K562 (cell line): ENCODE measurements around the gene COPS6. TPM values are rescaled to one million over a fixed set of nuclear protein-coding genes. Genes with fewer than 3 reads are reported as not detected.
A peak's percentile ranks its signal among the peaks of the same experiment; 100 is the strongest.

Source experiments
- ARNT ChIP-seq, 2 experiments: fragments of 450-650 bp; IDR thresholded peaks; 2 replicates each; pipeline ENCODE4 v1.6.1; 2016; ENCODE audit warnings: mild to moderate bottlenecking in 1 of 2
- CBX3 ChIP-seq, 2 experiments: IDR thresholded peaks; 1 replicate in 1 of 2; 2 replicates in 1 of 2; pipeline ENCODE4 v1.6.1; 2012; ENCODE audit warnings: inconsistent platforms in 2 of 2, low read length in 2 of 2, borderline replicate concordance in 1 of 2, control low read depth in 1 of 2
- FIP1L1 ChIP-seq: fragments of 200-400 bp; formaldehyde crosslinking; IDR thresholded peaks from 2 replicates; pipeline ENCODE4 v1.6.1; 2018; ENCODE audit warnings: mild to moderate bottlenecking, low read depth, low read length; ENCODE audit not compliant: poor library complexity, severe bottlenecking
- GABPA ChIP-seq: fragments of 200-800 bp; sonication (Bioruptor generic); conservative IDR thresholded peaks from 2 replicates; pipeline ENCODE4 v1.6.1; 2016; ENCODE audit warnings: low read depth, missing genetic modification characterization, missing compliant biosample characterization
- HEY1 ChIP-seq: fragments of 250-450 bp; sonication (Bioruptor Pico); IDR thresholded peaks from 2 replicates; pipeline ENCODE4 v1.5.0; 2020; ENCODE audit warnings: mild to moderate bottlenecking, moderate library complexity, borderline replicate concordance
- KDM5B ChIP-seq: fragments of 200-600 bp; sonication (generic); IDR thresholded peaks from 2 replicates; pipeline ENCODE4 v1.6.1; 2012; ENCODE audit warnings: low read depth, mild to moderate bottlenecking, moderate library complexity, low read length, control low read depth, inconsistent platforms; ENCODE audit not compliant: insufficient replicate concordance
- MED1 ChIP-seq: sonication (generic); formaldehyde crosslinking; IDR thresholded peaks from 2 replicates; pipeline ENCODE4 v1.8.1; 2023; ENCODE audit warnings: missing genetic modification reagents, borderline replicate concordance
- NCOA6 ChIP-seq: fragments of 450-650 bp; IDR thresholded peaks from 2 replicates; pipeline ENCODE4 v1.6.1; 2017; ENCODE audit warnings: mild to moderate bottlenecking
- NR2C1 ChIP-seq, 2 experiments: fragments of 450-650 bp; IDR thresholded peaks; 2 replicates each; pipeline ENCODE4 v1.6.1; 2017; ENCODE audit warnings: mild to moderate bottlenecking in 2 of 2, antibody characterized with exemption in 1 of 2, inconsistent platforms in 1 of 2, missing compliant biosample characterization in 1 of 2, missing genetic modification characterization in 1 of 2
- TCF15 ChIP-seq: fragments of 250-450 bp; sonication (Bioruptor Pico); IDR thresholded peaks from 2 replicates; pipeline ENCODE4 v1.8.0; 2022; ENCODE audit warnings: moderate library complexity, mild to moderate bottlenecking, inconsistent platforms
- THRB ChIP-seq: fragments of 450-650 bp; formaldehyde crosslinking; conservative IDR thresholded peaks from 2 replicates; pipeline ENCODE4 v1.4.0; 2022; ENCODE audit warnings: mild to moderate bottlenecking, missing genetic modification characterization
- U2AF2 ChIP-seq: fragments of 200-400 bp; formaldehyde crosslinking; optimal IDR thresholded peaks from 2 replicates; pipeline ENCODE3; 2017; ENCODE audit warnings: low read depth, mild to moderate bottlenecking, low read length
- XRCC5 ChIP-seq: fragments of 200-400 bp; formaldehyde crosslinking; IDR thresholded peaks from 2 replicates; pipeline ENCODE4 v1.6.1; 2017; ENCODE audit warnings: low read depth, mild to moderate bottlenecking, low read length
- ZNF316 ChIP-seq: fragments of 450-650 bp; IDR thresholded peaks from 2 replicates; pipeline ENCODE4 v1.6.1; 2016
- ZNF696 ChIP-seq: fragments of 250-450 bp; sonication (Bioruptor Pico); conservative IDR thresholded peaks from 2 replicates; pipeline ENCODE4 v1.4.0; 2020; ENCODE audit warnings: mild to moderate bottlenecking, moderate library complexity
- ZNF79 ChIP-seq: fragments of 250-450 bp; sonication (Bioruptor Pico); IDR thresholded peaks from 2 replicates; pipeline ENCODE4 v1.4.0; 2020; ENCODE audit warnings: low read depth, mild to moderate bottlenecking, moderate library complexity
- polyA plus RNA-seq, 8 experiments: library from polyadenylated mRNA; depleted of rRNA in 4 of 8; stranded (reverse) in 5 of 8; unstranded in 3 of 8; fragments of >200 nt; fragmentation: Nextera tagmentation in 2 of 8; fragmentation: Illumina TruSeq in 1 of 8; extraction: Ambion mirVana in 2 of 8; extraction: Trizol in 1 of 8; gene quantifications; 2 replicates each; pipeline versions ENCODE4 v1.2.1 to v1.2.3, GENCODE V29; 2011 to 2014; ENCODE audit warnings: inconsistent platforms in 1 of 8, missing spikeins in 1 of 8
- total RNA-seq, 7 experiments: library from RNA; depleted of rRNA in 6 of 7; stranded (reverse); fragments of >200 nt in 6 of 7; fragmentation: Illumina TruSeq in 2 of 7; extraction: Trizol in 2 of 7; gene quantifications; 2 replicates each; pipeline versions ENCODE4 v1.2.1 to v1.2.3, GENCODE V29; 2011 to 2021; ENCODE audit warnings: low replicate concordance in 1 of 7
- TF ChIP-seq, protein P1 (sequence below): fragments of 450-650 bp; IDR thresholded peaks from 2 replicates; pipeline ENCODE4 v1.6.1; 2016; ENCODE audit warnings: borderline replicate concordance
- TF ChIP-seq, protein P2 (sequence below): sonication (generic); formaldehyde crosslinking; IDR thresholded peaks from 2 replicates; pipeline ENCODE4 v1.8.1; 2023; ENCODE audit warnings: mild to moderate bottlenecking, missing genetic modification reagents
- TF ChIP-seq, protein P3 (sequence below): fragments of 450-650 bp; IDR thresholded peaks from 2 replicates; pipeline ENCODE4 v1.6.1; 2016; ENCODE audit warnings: antibody characterized with exemption
- TF ChIP-seq, protein P4 (sequence below): sonication (generic); formaldehyde crosslinking; IDR thresholded peaks from 2 replicates; pipeline ENCODE4 v1.9.0; 2022; ENCODE audit warnings: mild to moderate bottlenecking, missing genetic modification reagents

The COPS6 gene
- total and polyA plus RNA-seq, 9 of the 15 experiments (the other 6 are each of a cell fraction or from before 2014, with no cell fraction given) = 63.0 to 331 (median 168) TPM

DNA sequence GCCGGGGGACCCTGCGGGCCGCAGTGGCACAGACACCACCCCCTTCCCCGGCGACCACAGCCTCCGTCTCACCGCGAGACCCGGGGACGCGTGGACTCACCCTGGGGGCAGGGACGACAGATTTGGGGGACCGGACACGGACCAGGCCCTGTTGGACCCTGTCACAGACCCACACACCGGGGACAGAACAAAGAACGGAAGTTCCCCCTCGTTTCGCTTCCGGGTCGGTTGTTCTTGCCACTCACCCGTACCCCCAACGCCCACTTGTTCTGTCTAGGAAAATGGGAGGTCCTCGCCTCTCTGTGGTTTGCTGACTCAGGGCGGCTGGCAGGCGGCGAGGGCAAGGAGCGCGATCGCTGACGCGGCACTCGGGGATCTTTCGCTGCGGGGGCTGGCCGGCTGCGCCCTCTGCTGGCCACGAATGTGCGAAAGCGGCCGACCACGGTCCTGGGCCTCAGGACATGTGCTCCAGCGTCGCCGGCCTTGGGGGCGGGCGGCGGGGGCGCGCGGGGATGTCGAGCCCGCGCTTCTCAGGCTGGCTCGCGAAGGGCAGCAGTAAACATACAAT, 7.2 kb upstream of the COPS6 start, which contains the start of gene ZNF3 (continued):
- TF ChIP-seq THRB (CRISPR knock-in tag) (no peak; the same call in 1 of the 2 replicates), MED1 (CRISPR knock-in tag) (no peak), NR2C1 (IDR thresholded peaks at IDR 0.05) (peak; percentile 100), NR2C1 (tag; IDR thresholded peaks at IDR 0.05) (peak; percentile 100), FIP1L1 (peak; percentile 97), KDM5B (no peak), U2AF2 (no peak), CBX3 (IDR thresholded peaks at IDR 0.05; ENCODE audit: borderline replicate concordance in 1 of 2, low read length in 2 of 2) (peak in 1 of 2 experiments; percentile 93; a peak in 2 of 3 replicates), ZNF316 (peak; percentile 100), ARNT (IDR thresholded peaks at IDR 0.05) (no peak), GABPA (tag) (peak; percentile 99), TCF15 (CRISPR knock-in tag) (no peak), XRCC5 (peak; percentile 100), ZNF79 (CRISPR knock-in tag) (no peak), HEY1 (CRISPR knock-in tag) (no peak), ZNF696 (no peak), NCOA6 (no peak)
- TF ChIP-seq, protein P1, sequence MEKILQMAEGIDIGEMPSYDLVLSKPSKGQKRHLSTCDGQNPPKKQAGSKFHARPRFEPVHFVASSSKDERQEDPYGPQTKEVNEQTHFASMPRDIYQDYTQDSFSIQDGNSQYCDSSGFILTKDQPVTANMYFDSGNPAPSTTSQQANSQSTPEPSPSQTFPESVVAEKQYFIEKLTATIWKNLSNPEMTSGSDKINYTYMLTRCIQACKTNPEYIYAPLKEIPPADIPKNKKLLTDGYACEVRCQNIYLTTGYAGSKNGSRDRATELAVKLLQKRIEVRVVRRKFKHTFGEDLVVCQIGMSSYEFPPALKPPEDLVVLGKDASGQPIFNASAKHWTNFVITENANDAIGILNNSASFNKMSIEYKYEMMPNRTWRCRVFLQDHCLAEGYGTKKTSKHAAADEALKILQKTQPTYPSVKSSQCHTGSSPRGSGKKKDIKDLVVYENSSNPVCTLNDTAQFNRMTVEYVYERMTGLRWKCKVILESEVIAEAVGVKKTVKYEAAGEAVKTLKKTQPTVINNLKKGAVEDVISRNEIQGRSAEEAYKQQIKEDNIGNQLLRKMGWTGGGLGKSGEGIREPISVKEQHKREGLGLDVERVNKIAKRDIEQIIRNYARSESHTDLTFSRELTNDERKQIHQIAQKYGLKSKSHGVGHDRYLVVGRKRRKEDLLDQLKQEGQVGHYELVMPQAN = peak; percentile 90
- TF ChIP-seq, protein P2, sequence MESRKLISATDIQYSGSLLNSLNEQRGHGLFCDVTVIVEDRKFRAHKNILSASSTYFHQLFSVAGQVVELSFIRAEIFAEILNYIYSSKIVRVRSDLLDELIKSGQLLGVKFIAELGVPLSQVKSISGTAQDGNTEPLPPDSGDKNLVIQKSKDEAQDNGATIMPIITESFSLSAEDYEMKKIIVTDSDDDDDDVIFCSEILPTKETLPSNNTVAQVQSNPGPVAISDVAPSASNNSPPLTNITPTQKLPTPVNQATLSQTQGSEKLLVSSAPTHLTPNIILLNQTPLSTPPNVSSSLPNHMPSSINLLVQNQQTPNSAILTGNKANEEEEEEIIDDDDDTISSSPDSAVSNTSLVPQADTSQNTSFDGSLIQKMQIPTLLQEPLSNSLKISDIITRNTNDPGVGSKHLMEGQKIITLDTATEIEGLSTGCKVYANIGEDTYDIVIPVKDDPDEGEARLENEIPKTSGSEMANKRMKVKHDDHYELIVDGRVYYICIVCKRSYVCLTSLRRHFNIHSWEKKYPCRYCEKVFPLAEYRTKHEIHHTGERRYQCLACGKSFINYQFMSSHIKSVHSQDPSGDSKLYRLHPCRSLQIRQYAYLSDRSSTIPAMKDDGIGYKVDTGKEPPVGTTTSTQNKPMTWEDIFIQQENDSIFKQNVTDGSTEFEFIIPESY (CRISPR knock-in tag) = peak; percentile 83
- TF ChIP-seq, protein P3, sequence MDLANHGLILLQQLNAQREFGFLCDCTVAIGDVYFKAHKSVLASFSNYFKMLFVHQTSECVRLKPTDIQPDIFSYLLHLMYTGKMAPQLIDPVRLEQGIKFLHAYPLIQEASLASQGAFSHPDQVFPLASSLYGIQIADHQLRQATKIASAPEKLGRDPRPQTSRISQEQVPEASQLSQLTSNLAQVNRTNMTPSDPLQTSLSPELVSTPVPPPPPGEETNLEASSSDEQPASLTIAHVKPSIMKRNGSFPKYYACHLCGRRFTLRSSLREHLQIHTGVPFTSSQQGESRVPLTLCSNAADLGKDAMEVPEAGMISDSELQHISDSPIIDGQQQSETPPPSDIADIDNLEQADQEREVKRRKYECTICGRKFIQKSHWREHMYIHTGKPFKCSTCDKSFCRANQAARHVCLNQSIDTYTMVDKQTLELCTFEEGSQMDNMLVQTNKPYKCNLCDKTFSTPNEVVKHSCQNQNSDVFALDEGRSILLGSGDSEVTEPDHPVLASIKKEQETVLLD = peak; percentile 33; the same call in 1 of the 2 replicates
- TF ChIP-seq, protein P4, sequence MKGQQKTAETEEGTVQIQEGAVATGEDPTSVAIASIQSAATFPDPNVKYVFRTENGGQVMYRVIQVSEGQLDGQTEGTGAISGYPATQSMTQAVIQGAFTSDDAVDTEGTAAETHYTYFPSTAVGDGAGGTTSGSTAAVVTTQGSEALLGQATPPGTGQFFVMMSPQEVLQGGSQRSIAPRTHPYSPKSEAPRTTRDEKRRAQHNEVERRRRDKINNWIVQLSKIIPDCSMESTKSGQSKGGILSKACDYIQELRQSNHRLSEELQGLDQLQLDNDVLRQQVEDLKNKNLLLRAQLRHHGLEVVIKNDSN (CRISPR knock-in tag) = peak; percentile 65
